HepG2 (cell line): ENCODE data around the gene SLC26A9. TPM values are rescaled to one million over a fixed set of nuclear protein-coding genes. Genes with fewer than 3 reads are reported as not detected.

Experiments used
- ATAC-seq: fragments of 200-7000 bp; cut with Tn5 transposase; 3 replicates; pipeline ENCODE4 v1.9.1; 2020; ENCODE audit warnings: mild to moderate bottlenecking, moderate library complexity
- BruUV-seq: library from RNA; stranded (reverse); fragments of 400-500 nt; replicated peaks from 2 replicates; lab custom pipeline; 2021; lab: Mats Ljungman, UMichigan
- CTCF ChIA-PET: fragments of 300-600 bp; formaldehyde crosslinking; extraction: SDS; loops from one replicate; lab custom pipeline; 2021; ENCODE audit warnings: low total read pairs, inconsistent platforms, low intra/inter-chr PET ratio; lab: Yijun Ruan, JAX
- POLR2A ChIA-PET: fragments of 350-600 bp; sonication (Branson Sonifier 250); formaldehyde crosslinking; loops from one replicate; lab custom pipeline; 2020; ENCODE audit warnings: antibody characterized with exemption, inconsistent platforms; lab: Yijun Ruan, JAX
- DNase-seq: peaks from one replicate; pipeline ENCODE4 v3.0.0-alpha.2; 2015; ENCODE audit warnings: low spot score
- FAIRE-seq: peaks from 3 replicates; lab custom pipeline; 2011; peaks lifted over from hg19 to GRCh38; lab: Jason Lieb, UNC
- H2AFZ ChIP-seq: one replicate; pipeline ENCODE4 v1.6.1; 2011; ENCODE audit warnings: low read length, inconsistent platforms
- H3K27ac ChIP-seq: fragments of 300-600 bp; 3 replicates; pipeline ENCODE4 v1.8.0; 2011; ENCODE audit warnings: mixed run types, mild to moderate bottlenecking, mixed read lengths, low read length, inconsistent platforms; ENCODE audit not compliant: insufficient read depth; ENCODE audit errors: extremely low read length
- H3K27me3 ChIP-seq, 2 experiments: fragments of 200-600 bp in 1 of 2; 2 replicates in 1 of 2; 3 replicates in 1 of 2; pipeline versions ENCODE4 v1.6.0 to v1.8.0; 2011; ENCODE audit warnings: low read length in 2 of 2, mild to moderate bottlenecking in 2 of 2, moderate library complexity in 2 of 2, inconsistent platforms in 1 of 2; ENCODE audit not compliant: insufficient read depth in 2 of 2, control insufficient read depth in 1 of 2
- H3K36me3 ChIP-seq, 2 experiments: fragments of 200-600 bp in 1 of 2; replicated peaks in 1 of 2; 2 replicates in 1 of 2; 3 replicates in 1 of 2; pipeline versions ENCODE4 v1.5.1 to v1.8.0; 2011; ENCODE audit warnings: low read length in 2 of 2, inconsistent platforms in 1 of 2; ENCODE audit not compliant: insufficient read depth in 2 of 2, control insufficient read depth in 1 of 2
- H3K4me1 ChIP-seq: 2 replicates; pipeline ENCODE4 v1.5.1; 2012; ENCODE audit warnings: low read length, inconsistent platforms; ENCODE audit not compliant: insufficient read depth
- H3K4me2 ChIP-seq: 2 replicates; pipeline ENCODE4 v1.6.0; 2011; ENCODE audit warnings: low read depth, low read length, inconsistent platforms
- H3K4me3 ChIP-seq, 3 experiments: fragments of 200-600 bp in 1 of 3; sonication (generic), shearing (Covaris generic) in 1 of 3; replicated peaks in 1 of 3; 2 replicates each; pipeline ENCODE4 v1.5.1; 2011 to 2016; ENCODE audit warnings: low read length in 3 of 3, inconsistent platforms in 2 of 3, low read depth in 2 of 3, mild to moderate bottlenecking in 2 of 3, control low read depth in 1 of 3, mixed read lengths in 1 of 3; ENCODE audit not compliant: insufficient read depth in 1 of 3
- H3K79me2 ChIP-seq: one replicate; pipeline ENCODE4 v1.6.1; 2011; ENCODE audit warnings: low read length, inconsistent platforms; ENCODE audit not compliant: insufficient read depth
- H3K9ac ChIP-seq: 2 replicates; pipeline ENCODE4 v1.6.0; 2011; ENCODE audit warnings: mild to moderate bottlenecking, low read depth, low read length, inconsistent platforms; ENCODE audit not compliant: insufficient read depth
- H3K9me3 ChIP-seq: 2 replicates; pipeline ENCODE4 v1.5.1; 2012; ENCODE audit warnings: mild to moderate bottlenecking, low read length
- H4K20me1 ChIP-seq: 2 replicates; pipeline ENCODE4 v1.6.0; 2011; ENCODE audit warnings: inconsistent platforms, mild to moderate bottlenecking, low read length, moderate library complexity; ENCODE audit not compliant: insufficient read depth
- IRF1 ChIP-seq: sonication (generic); formaldehyde crosslinking; IDR thresholded peaks from 2 replicates; pipeline ENCODE4 v1.4.0; 2020; ENCODE audit warnings: low read depth, mild to moderate bottlenecking, missing genetic modification reagents
- JUN ChIP-seq: sonication (generic); formaldehyde crosslinking; IDR thresholded peaks from 2 replicates; pipeline ENCODE4 v1.4.0; 2020; ENCODE audit warnings: mild to moderate bottlenecking, missing genetic modification reagents
- KLF9 ChIP-seq: IDR thresholded peaks from 2 replicates; pipeline ENCODE4 v1.6.1; 2016; ENCODE audit warnings: low read depth
- KMT2A ChIP-seq: sonication (generic); formaldehyde crosslinking; IDR thresholded peaks from 2 replicates; pipeline ENCODE4 v1.4.0; 2020; ENCODE audit warnings: missing genetic modification reagents
- MLXIP ChIP-seq: sonication (generic); formaldehyde crosslinking; IDR thresholded peaks from 2 replicates; pipeline ENCODE4 v1.9.0; 2021; ENCODE audit warnings: missing genetic modification reagents, borderline replicate concordance
- TEAD3 ChIP-seq: optimal IDR thresholded peaks from 2 replicates; pipeline ENCODE3; 2016; ENCODE audit warnings: borderline replicate concordance
- TFDP2 ChIP-seq: sonication (generic); formaldehyde crosslinking; IDR thresholded peaks from 2 replicates; pipeline ENCODE4 v1.4.0; 2020; ENCODE audit warnings: missing genetic modification reagents
- U2AF2 ChIP-seq: fragments of 200-400 bp; formaldehyde crosslinking; IDR thresholded peaks from 2 replicates; pipeline ENCODE4 v1.6.1; 2017; ENCODE audit warnings: low read depth, mild to moderate bottlenecking, low read length
- ZBTB40 ChIP-seq, 2 experiments: fragments of 450-650 bp in 1 of 2; sonication (generic) in 1 of 2; formaldehyde crosslinking in 1 of 2; IDR thresholded peaks; 2 replicates each; pipeline versions ENCODE4 v1.6.1 to v1.8.0; 2016 to 2022; ENCODE audit warnings: antibody characterized with exemption in 1 of 2, mild to moderate bottlenecking in 1 of 2, missing genetic modification reagents in 1 of 2
- ZSCAN12 ChIP-seq: sonication (generic); formaldehyde crosslinking; IDR thresholded peaks from 2 replicates; pipeline ENCODE4 v1.9.0; 2021; ENCODE audit warnings: mild to moderate bottlenecking, missing genetic modification reagents
- ZSCAN9 ChIP-seq: IDR thresholded peaks from 2 replicates; pipeline ENCODE4 v1.6.1; 2016; ENCODE audit warnings: borderline replicate concordance
- WGBS: methylation state at CpG from one replicate; pipeline ENCODE4 v1.1.6; 2017; ENCODE audit warnings: low lambda C conversion rate; 5-methylcytosine and 5-hydroxymethylcytosine counted together
- in situ Hi-C: cut with HindIII; loops from 2 replicates; pipeline ENCODE4 v1.10.0; 2017; ENCODE audit warnings: low pct_unique_long_range_greater_than_20kb; ENCODE audit not compliant: extremely low pct_ligation_motif_present
- intact Hi-C: fragments of 100-400 bp; cut with micrococcal nuclease; formaldehyde crosslinking; loops from one replicate; pipeline ENCODE4 v1.10.0; 2022; ENCODE audit not compliant: unreplicated experiment
- polyA plus RNA-seq, 8 experiments: library from polyadenylated mRNA; depleted of rRNA in 3 of 8; stranded (reverse) in 7 of 8; unstranded in 1 of 8; fragments of >200 nt; fragmentation: Illumina TruSeq in 4 of 8; extraction: Trizol in 4 of 8; gene quantifications; 2 replicates each; pipeline versions ENCODE4 v1.2.1 to v1.2.3, GENCODE V29; 2011 to 2016; ENCODE audit warnings: low read depth in 4 of 8, missing spikeins in 1 of 8, mixed read lengths in 1 of 8; ENCODE audit not compliant: insufficient read depth in 1 of 8
- total RNA-seq, 5 experiments: library from RNA; depleted of rRNA; stranded (reverse); fragments of >200 nt; fragmentation: Illumina TruSeq; extraction: Trizol; gene quantifications; 2 replicates each; pipeline ENCODE4 v1.2.3, GENCODE V29; 2016; ENCODE audit warnings: low read depth in 1 of 5

The SLC26A9 gene
- total and polyA plus RNA-seq, 2 of the 13 experiments (the other 11 are each of a cell fraction or from before 2014, with no cell fraction given) = 0.11 to 0.15 TPM

GRCh38 chr1:205926636-205927035 is 16.6 kb downstream of the SLC26A9 start:
- Histone ChIP-seq H3K79me2 (no peaks in the 10 kb centered on the region), H3K4me3 (no peak overlapping the region), H3K4me2 (no peak overlapping the region), H3K36me3 (no peaks in the 10 kb centered on the region), H3K27ac (no peak overlapping the region), H3K4me1 (no peaks in the 10 kb centered on the region), H3K9ac (no peak overlapping the region), H4K20me1 (no peaks in the 10 kb centered on the region), H3K9me3 (no peaks in the 10 kb centered on the region), H2AFZ (no peak overlapping the region), H3K27me3 (peaks cover 7 to 31% of the 10 kb centered on the region in 2 experiments; a peak in 3 of 5 replicates)
- FAIRE-seq (no peak), DNase-seq (no peak), ATAC-seq (no peak)
- BruUV-seq = no TSS peak
- ChIA-PET POLR2A (no interaction called here), CTCF (no interaction called here)
- intact Hi-C loops (no loop called here), in situ Hi-C loops (loop anchor here (5.0 kb wide), 1 partner anchor 41 kb away; no protein-coding TSS in a partner anchor)
- WGBS = 35% methylated on average over 6 of the region's 8 CpGs
- TF ChIP-seq ZSCAN9 (no peak), KMT2A (CRISPR knock-in tag) (no peak), U2AF2 (no peak), ZSCAN12 (CRISPR knock-in tag) (no peak), TEAD3 (CRISPR knock-in tag) (no peak), KLF9 (CRISPR knock-in tag) (no peak), JUN (CRISPR knock-in tag) (no peak), ZBTB40 (IDR thresholded peaks at IDR 0.05) (no peak), ZBTB40 (CRISPR knock-in tag; IDR thresholded peaks at IDR 0.05) (no peak), IRF1 (no peak), MLXIP (CRISPR knock-in tag) (no peak), TFDP2 (CRISPR knock-in tag) (no peak)
